A549 (cell line): ENCODE measurements around the gene C3orf49. TPM values are rescaled to one million over a fixed set of nuclear protein-coding genes. Genes with fewer than 3 reads are reported as not detected.

Source experiments
- ATAC-seq, 2 experiments: fragments of 200-7000 bp in 1 of 2; fragments of >200 bp in 1 of 2; cut with Nextera tagmentation in 1 of 2; cut with Tn5 transposase in 1 of 2; 3 replicates each; pipeline versions ENCODE4 v1.8.0 to v1.9.1; 2018 to 2020; ENCODE audit warnings: mild to moderate bottlenecking in 1 of 2, moderate library complexity in 1 of 2
- CTCF ChIA-PET: fragments of 300-600 bp; sonication (Branson Sonifier 250); formaldehyde crosslinking; extraction: SDS; loops from one replicate; lab custom pipeline; 2021; ENCODE audit warnings: antibody characterized with exemption, inconsistent platforms; lab: Yijun Ruan, JAX
- POLR2A ChIA-PET: fragments of 350-600 bp; formaldehyde crosslinking; extraction: SDS; loops from one replicate; lab custom pipeline; 2021; ENCODE audit warnings: antibody characterized with exemption, inconsistent platforms; lab: Yijun Ruan, JAX
- DNase-seq, 2 experiments: peaks; one replicate each; pipeline versions ENCODE4 v3.0.0 to v3.0.0-alpha.2; 2011 to 2016; ENCODE audit warnings: low read depth in 1 of 2, low spot score in 1 of 2
- FAIRE-seq: peaks from 2 replicates; lab custom pipeline; 2011; peaks lifted over from hg19 to GRCh38; lab: Jason Lieb, UNC
- H3K27ac ChIP-seq, 2 experiments: fragments of >200 bp; sonication (Bioruptor Twin); formaldehyde crosslinking; 3 replicates each; pipeline ENCODE4 v1.5.1; 2016 to 2017
- H3K4me1 ChIP-seq: fragments of >200 bp; sonication (Bioruptor Twin); formaldehyde crosslinking; 3 replicates; pipeline ENCODE4 v1.6.1; 2016
- H3K4me2 ChIP-seq: fragments of >200 bp; sonication (Bioruptor Twin); formaldehyde crosslinking; 3 replicates; pipeline ENCODE4 v1.6.1; 2016
- H3K4me3 ChIP-seq: fragments of >200 bp; sonication (Bioruptor Twin); formaldehyde crosslinking; 3 replicates; pipeline ENCODE4 v1.5.1; 2016
- H3K9me3 ChIP-seq: fragments of >200 bp; sonication (Bioruptor Twin); formaldehyde crosslinking; 3 replicates; pipeline ENCODE4 v1.6.1; 2016
- BCL3 ChIP-seq: fragments of >200 bp; sonication (Bioruptor Twin); formaldehyde crosslinking; IDR thresholded peaks from 3 replicates; pipeline ENCODE4 v1.6.1; 2016
- BHLHE40 ChIP-seq: IDR thresholded peaks from 2 replicates; pipeline ENCODE4 v1.6.1; 2012; ENCODE audit warnings: low read depth, low read length, inconsistent platforms
- CBX2 ChIP-seq: fragments of 200-600 bp; sonication (generic); IDR thresholded peaks from 2 replicates; pipeline ENCODE4 v1.6.1; 2016; ENCODE audit warnings: low read depth, mild to moderate bottlenecking, borderline replicate concordance
- E2F6 ChIP-seq: IDR thresholded peaks from 2 replicates; pipeline ENCODE4 v1.6.1; 2012; ENCODE audit warnings: low read depth, borderline replicate concordance
- EHF ChIP-seq: fragments of 250-450 bp; sonication (Bioruptor Pico); IDR thresholded peaks from 2 replicates; pipeline ENCODE4 v1.5.0; 2020; ENCODE audit warnings: mild to moderate bottlenecking
- EHMT2 ChIP-seq: fragments of 200-600 bp; sonication (generic); IDR thresholded peaks from 2 replicates; pipeline ENCODE4 v1.6.1; 2016; ENCODE audit warnings: antibody characterized with exemption, low read depth, mild to moderate bottlenecking, moderate library complexity
- ESRRA ChIP-seq: fragments of 150-350 bp; IDR thresholded peaks from 2 replicates; pipeline ENCODE4 v1.6.1; 2014; ENCODE audit warnings: mild to moderate bottlenecking, low read length, borderline replicate concordance
- FOSL2 ChIP-seq, 2 experiments: fragments of 450-650 bp in 1 of 2; fragments of >200 bp in 1 of 2; sonication (Bioruptor Twin) in 1 of 2; formaldehyde crosslinking; IDR thresholded peaks; 2 replicates each; pipeline versions ENCODE4 v1.5.0 to v1.6.1; 2016 to 2020; ENCODE audit warnings: mild to moderate bottlenecking in 1 of 2, moderate library complexity in 1 of 2
- FOXS1 ChIP-seq: fragments of 250-450 bp; sonication (Bioruptor Pico); IDR thresholded peaks from 2 replicates; pipeline ENCODE4 v1.5.0; 2020; ENCODE audit warnings: mild to moderate bottlenecking, moderate library complexity
- GATA3 ChIP-seq: IDR thresholded peaks from 2 replicates; pipeline ENCODE4 v1.6.1; 2012; ENCODE audit warnings: borderline replicate concordance
- HDAC2 ChIP-seq: fragments of 200-600 bp; sonication (generic); IDR thresholded peaks from 2 replicates; pipeline ENCODE4 v1.6.1; 2016
- HES2 ChIP-seq: fragments of >200 bp; sonication (Bioruptor Twin); formaldehyde crosslinking; IDR thresholded peaks from 2 replicates; pipeline ENCODE4 v1.6.1; 2016
- HEYL ChIP-seq: fragments of 250-450 bp; sonication (Bioruptor Pico); IDR thresholded peaks from 2 replicates; pipeline ENCODE4 v1.8.0; 2021; ENCODE audit warnings: mild to moderate bottlenecking, moderate library complexity
- HMGXB4 ChIP-seq: fragments of 250-450 bp; sonication (Bioruptor Pico); IDR thresholded peaks from 2 replicates; pipeline ENCODE4 v1.5.0; 2021; ENCODE audit warnings: mild to moderate bottlenecking, moderate library complexity, borderline replicate concordance
- HOXA7 ChIP-seq: fragments of 250-450 bp; sonication (Bioruptor Pico); IDR thresholded peaks from 2 replicates; pipeline ENCODE4 v1.5.0; 2020; ENCODE audit warnings: mild to moderate bottlenecking, moderate library complexity
- JUN ChIP-seq, 2 experiments: fragments of >200 bp; sonication (Bioruptor Twin); formaldehyde crosslinking; IDR thresholded peaks; 2 replicates in 1 of 2; 3 replicates in 1 of 2; pipeline ENCODE4 v1.6.1; 2016 to 2017
- JUNB ChIP-seq: fragments of >200 bp; sonication (Bioruptor Twin); formaldehyde crosslinking; IDR thresholded peaks from 2 replicates; pipeline ENCODE4 v1.6.1; 2016
- MAX ChIP-seq: IDR thresholded peaks from 2 replicates; pipeline ENCODE4 v1.6.1; 2012
- MYC ChIP-seq: IDR thresholded peaks from 2 replicates; pipeline ENCODE4 v1.6.1; 2012; ENCODE audit warnings: mild to moderate bottlenecking, inconsistent platforms, low read length, improper control_type of control experiment, borderline replicate concordance
- NPAS2 ChIP-seq: fragments of 250-450 bp; sonication (Bioruptor Pico); IDR thresholded peaks from 2 replicates; pipeline ENCODE4 v1.8.0; 2022; ENCODE audit warnings: mild to moderate bottlenecking, moderate library complexity, borderline replicate concordance
- RAD21 ChIP-seq, 2 experiments: fragments of >200 bp in 1 of 2; sonication (Bioruptor Twin) in 1 of 2; formaldehyde crosslinking in 1 of 2; IDR thresholded peaks in 1 of 2; conservative IDR thresholded peaks in 1 of 2; 2 replicates in 1 of 2; 3 replicates in 1 of 2; pipeline ENCODE4 v1.6.1; 2012 to 2018; ENCODE audit warnings: inconsistent platforms in 1 of 2
- RFX5 ChIP-seq: fragments of 450-650 bp; IDR thresholded peaks from 2 replicates; pipeline ENCODE4 v1.7.1; 2014; ENCODE audit warnings: antibody characterized with exemption, mild to moderate bottlenecking, moderate library complexity
- SMC3 ChIP-seq: fragments of >200 bp; sonication (Bioruptor Twin); formaldehyde crosslinking; IDR thresholded peaks from 3 replicates; pipeline ENCODE4 v1.6.1; 2018; ENCODE audit warnings: inconsistent platforms
- SREBF2 ChIP-seq: fragments of 450-650 bp; IDR thresholded peaks from 2 replicates; pipeline ENCODE4 v1.6.1; 2014; ENCODE audit warnings: mild to moderate bottlenecking, moderate library complexity
- TFCP2L1 ChIP-seq: fragments of 250-450 bp; sonication (Bioruptor Pico); IDR thresholded peaks from 2 replicates; pipeline ENCODE4 v1.5.0; 2021; ENCODE audit warnings: mild to moderate bottlenecking
- ZC3H11A ChIP-seq: fragments of 450-650 bp; IDR thresholded peaks from 2 replicates; pipeline ENCODE4 v1.6.1; 2014; ENCODE audit warnings: antibody characterized with exemption, mild to moderate bottlenecking
- ZSCAN20 ChIP-seq: fragments of 250-450 bp; sonication (Bioruptor Pico); IDR thresholded peaks from 2 replicates; pipeline ENCODE4 v1.8.0; 2022; ENCODE audit warnings: mild to moderate bottlenecking, moderate library complexity
- WGBS: methylation state at CpG from one replicate; pipeline ENCODE4 v1.1.6; 2017; ENCODE audit errors: missing lambda C conversion rate; 5-methylcytosine and 5-hydroxymethylcytosine counted together
- polyA plus RNA-seq, 4 experiments: library from polyadenylated mRNA; depleted of rRNA in 3 of 4; stranded (reverse); fragments of >200 nt; fragmentation: RNase III in 1 of 4; extraction: RNeasy Plus Mini Kit Qiagen cat#74134 plus additional on column Dnase treatment in 1 of 4; gene quantifications; 2 replicates in 3 of 4; 3 replicates in 1 of 4; pipeline ENCODE4 v1.2.3, GENCODE V29; 2011 to 2017

The C3orf49 gene
- polyA plus RNA-seq, 2 of the 4 experiments (the other 2 are of a cell fraction): not detected

GRCh38 chr3:63832395-63832794, 13.3 kb downstream of the C3orf49 start:
- POLR2A ChIA-PET: no interaction called here
- no peak for TF ChIP-seq HOXA7 (CRISPR knock-in tag)
- TF ChIP-seq E2F6: no peak
- no peak for TF ChIP-seq FOXS1 (CRISPR knock-in tag)
- no peak for TF ChIP-seq BCL3
- no peak for TF ChIP-seq ZSCAN20 (CRISPR knock-in tag)
- TF ChIP-seq NPAS2: no peak
- no peak for TF ChIP-seq BHLHE40
- no peak for TF ChIP-seq HES2
- no peak for TF ChIP-seq MYC
- no peak for TF ChIP-seq CBX2
- TF ChIP-seq GATA3: no peak
- TF ChIP-seq TFCP2L1 (CRISPR knock-in tag): no peak
- DNase-seq: no peak
- no peak overlapping the region for H3K4me2 ChIP-seq
- no peak overlapping the region for H3K27ac ChIP-seq
- no peaks in the 10 kb centered on the region for H3K4me1 ChIP-seq
- WGBS: 82% methylated on average over 6 of the region's 6 CpGs
- CTCF ChIA-PET: interaction anchor here (0.6 to 0.7 kb wide), 2 partner anchors 28 to 411 kb away, joined by 3 read pairs; no protein-coding TSS in a partner anchor
- no peak for ATAC-seq
- H3K4me3 ChIP-seq: no peak overlapping the region
- FAIRE-seq: no peak
- no peaks in the 10 kb centered on the region for H3K9me3 ChIP-seq

GRCh38 chr3:63841704-63842103, 22.6 kb downstream of the C3orf49 start:
- Histone ChIP-seq H3K4me2 (no peak overlapping the region), H3K9me3 (no peaks in the 10 kb centered on the region), H3K4me1 (no peaks in the 10 kb centered on the region), H3K4me3 (no peak overlapping the region)
- CTCF ChIA-PET: no interaction called here
- FAIRE-seq: no peak
- POLR2A ChIA-PET: no interaction called here
- ATAC-seq: no peak
- 0% methylated on average over 1 of the region's 1 CpG for WGBS
- no peak for TF ChIP-seq BHLHE40
- TF ChIP-seq MAX: no peak
- TF ChIP-seq ZC3H11A: no peak
- TF ChIP-seq HEYL (CRISPR knock-in tag): no peak
- no peak for TF ChIP-seq ESRRA
- TF ChIP-seq SMC3: no peak
- TF ChIP-seq SREBF2: no peak
- TF ChIP-seq HDAC2: no peak
- no peak for TF ChIP-seq JUNB
- TF ChIP-seq EHMT2: no peak
- no peak for TF ChIP-seq RFX5
- TF ChIP-seq NPAS2: no peak
- no peak for TF ChIP-seq EHF
- no peak for TF ChIP-seq BCL3
- TF ChIP-seq HES2: no peak
- no peak for TF ChIP-seq HMGXB4 (CRISPR knock-in tag)
- TF ChIP-seq FOSL2 (IDR thresholded peaks at IDR 0.05): no peak
- no peak for TF ChIP-seq FOSL2 (CRISPR knock-in tag; IDR thresholded peaks at IDR 0.05)
- no peak for TF ChIP-seq RAD21 (conservative IDR thresholded peaks at IDR 0.05 in 1 of 2, IDR thresholded peaks at IDR 0.05 in 1 of 2)
- TF ChIP-seq JUN (IDR thresholded peaks at IDR 0.05): no peak
- TF ChIP-seq, all 56 proteins: peak for 0
- H3K27ac ChIP-seq: no peak overlapping the region
- DNase-seq: no peak
